Omental fat pad (tissue), 4 donors: ENCODE data around the gene SCFD1. TPM values are rescaled to one million over a fixed set of nuclear protein-coding genes. Genes with fewer than 3 reads are reported as not detected.

Source experiments
- ATAC-seq: fragments of 150-250 bp; one replicate; pipeline ENCODE4 v1.9.1; 2016; ENCODE audit warnings: mild to moderate bottlenecking, moderate library complexity; ENCODE audit not compliant: low FRiP score
- DNase-seq: peaks from one replicate; pipeline ENCODE4 v3.0.0-alpha.2; 2019; ENCODE audit warnings: low spot score
- total RNA-seq, 4 donors: library from RNA; depleted of rRNA; stranded (reverse); fragments of >200 nt; gene quantifications; one replicate each; pipeline ENCODE4 v1.1.0, GENCODE V29; 2016
- TF ChIP-seq, protein P1 (sequence below), 3 donors: fragments of 450-650 bp; IDR thresholded peaks; one replicate each; pipeline ENCODE4 v1.5.1; 2016 to 2017; ENCODE audit warnings: antibody characterized with exemption in 3 of 3, mild to moderate bottlenecking in 3 of 3, moderate library complexity in 2 of 3

Gene SCFD1
- total RNA-seq, 4 donors from 2014 or later, result 50.9 to 102 (median 54.8) TPM

DNA sequence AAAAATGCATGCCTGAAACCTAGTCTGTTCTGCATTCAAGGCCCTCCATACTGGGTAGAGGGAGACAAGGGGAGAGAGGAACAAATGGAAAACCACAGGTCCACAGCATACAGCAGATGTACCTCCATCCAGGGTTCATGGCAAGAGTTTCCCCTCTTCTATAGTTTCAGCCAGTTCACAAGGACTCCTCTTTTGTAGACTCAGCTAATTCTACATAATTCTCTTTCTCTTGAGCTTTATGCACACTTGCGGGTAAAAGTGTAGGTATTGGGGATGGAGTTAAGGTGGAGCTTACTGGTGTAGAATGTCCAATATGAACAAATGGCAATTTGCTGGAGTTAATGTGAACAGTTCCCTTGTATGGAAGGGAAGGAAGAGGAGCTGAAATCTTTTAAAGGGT, 39.7 kb upstream of the SCFD1 start:
- no peak for DNase-seq
- TF ChIP-seq, protein P1, sequence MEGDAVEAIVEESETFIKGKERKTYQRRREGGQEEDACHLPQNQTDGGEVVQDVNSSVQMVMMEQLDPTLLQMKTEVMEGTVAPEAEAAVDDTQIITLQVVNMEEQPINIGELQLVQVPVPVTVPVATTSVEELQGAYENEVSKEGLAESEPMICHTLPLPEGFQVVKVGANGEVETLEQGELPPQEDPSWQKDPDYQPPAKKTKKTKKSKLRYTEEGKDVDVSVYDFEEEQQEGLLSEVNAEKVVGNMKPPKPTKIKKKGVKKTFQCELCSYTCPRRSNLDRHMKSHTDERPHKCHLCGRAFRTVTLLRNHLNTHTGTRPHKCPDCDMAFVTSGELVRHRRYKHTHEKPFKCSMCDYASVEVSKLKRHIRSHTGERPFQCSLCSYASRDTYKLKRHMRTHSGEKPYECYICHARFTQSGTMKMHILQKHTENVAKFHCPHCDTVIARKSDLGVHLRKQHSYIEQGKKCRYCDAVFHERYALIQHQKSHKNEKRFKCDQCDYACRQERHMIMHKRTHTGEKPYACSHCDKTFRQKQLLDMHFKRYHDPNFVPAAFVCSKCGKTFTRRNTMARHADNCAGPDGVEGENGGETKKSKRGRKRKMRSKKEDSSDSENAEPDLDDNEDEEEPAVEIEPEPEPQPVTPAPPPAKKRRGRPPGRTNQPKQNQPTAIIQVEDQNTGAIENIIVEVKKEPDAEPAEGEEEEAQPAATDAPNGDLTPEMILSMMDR (IDR thresholded peaks at IDR 0.05), result no peak
- ATAC-seq, result no peak

DNA sequence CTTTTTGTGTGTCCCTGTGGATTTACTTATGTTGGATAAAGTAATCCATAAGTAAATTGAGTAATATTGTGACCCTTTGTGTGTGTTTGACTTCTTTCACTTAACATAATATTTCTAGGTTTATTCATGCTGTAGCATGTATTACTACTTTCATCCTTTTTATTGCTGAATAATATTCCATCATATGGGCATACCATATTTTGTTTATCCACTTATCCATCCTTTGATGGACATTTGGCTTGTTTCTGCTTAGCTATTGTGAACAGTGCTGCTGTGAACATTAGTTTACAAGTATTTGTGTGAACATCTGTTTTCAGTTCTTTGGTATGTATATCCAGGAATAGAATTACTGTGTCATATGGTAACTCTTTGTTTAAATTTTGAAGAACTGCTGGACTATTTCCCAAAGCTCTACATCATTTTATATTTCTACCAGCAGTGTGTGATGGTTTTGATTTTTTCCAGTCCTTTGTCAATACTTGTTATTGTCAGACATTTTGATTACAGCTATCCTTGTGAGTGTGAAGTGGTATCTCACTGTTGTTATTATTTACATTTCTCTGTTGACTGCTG, 38.0 kb upstream of the SCFD1 start:
- ATAC-seq, result no peak
- DNase-seq, result no peak
- TF ChIP-seq, protein P1 (IDR thresholded peaks at IDR 0.05), result no peak

DNA sequence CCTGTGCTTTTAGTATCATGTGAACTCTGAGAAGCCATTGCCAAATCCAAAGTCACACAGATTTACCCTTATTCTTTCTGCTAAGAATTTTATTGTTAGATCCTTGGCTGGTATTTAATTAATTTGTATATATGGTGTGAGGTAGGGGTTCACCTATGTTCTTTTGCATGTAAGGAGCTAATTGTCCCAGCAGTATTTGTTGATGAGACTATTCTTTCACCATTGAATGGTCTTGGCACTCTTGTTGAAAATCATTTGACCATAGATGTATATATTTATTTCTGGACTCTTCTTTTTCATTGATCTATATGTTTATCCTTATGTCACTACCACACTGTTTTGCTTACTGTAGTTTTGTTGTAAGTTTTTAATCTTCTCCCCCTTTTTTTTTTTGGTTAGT, 36.9 kb upstream of the SCFD1 start:
- no peak for DNase-seq
- ATAC-seq, result no peak

DNA sequence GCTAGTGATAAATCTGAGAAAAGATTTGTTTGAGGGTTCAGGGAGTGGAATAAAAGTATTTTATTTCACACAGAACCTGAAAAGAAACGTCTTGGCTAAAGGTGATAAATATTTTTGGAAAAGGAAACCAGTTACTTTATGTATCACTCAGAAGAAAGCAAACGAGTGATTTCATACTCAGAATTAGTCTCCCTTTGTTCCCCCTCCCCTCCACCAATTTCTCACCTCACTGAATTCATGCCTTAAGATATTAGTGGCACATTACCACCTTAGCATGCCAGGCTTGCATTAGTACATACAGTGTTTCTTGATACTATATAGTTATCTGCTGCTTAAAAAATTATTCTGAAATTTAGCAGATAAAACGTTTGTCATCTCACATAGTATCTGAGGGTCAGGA, 35.0 kb upstream of the SCFD1 start:
- TF ChIP-seq, protein P1 (IDR thresholded peaks at IDR 0.05), result no peak
- ATAC-seq, result no peak
- DNase-seq, result no peak

More for the DNA sequence above, 36.9 kb upstream of the SCFD1 start:
- TF ChIP-seq, protein P1 (IDR thresholded peaks at IDR 0.05), result no peak

DNA sequence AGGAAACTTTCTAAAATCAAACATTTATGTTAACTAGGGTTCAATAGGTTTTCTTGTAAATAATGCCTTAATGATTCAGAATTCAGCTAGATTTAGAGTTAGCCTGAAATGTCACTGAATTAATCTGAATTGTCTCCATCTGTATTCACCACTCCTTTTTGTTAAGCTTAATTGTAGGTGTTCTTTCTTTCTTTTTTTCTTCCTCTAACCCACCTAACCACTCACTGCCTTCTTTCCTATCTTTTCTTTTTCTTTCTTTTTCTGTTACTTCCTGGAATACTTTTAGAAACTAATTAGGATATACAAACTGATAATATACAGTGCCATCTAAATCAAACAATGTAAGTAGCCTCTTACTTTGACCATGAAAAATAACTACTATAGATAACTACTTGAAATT, 33.2 kb upstream of the SCFD1 start:
- no peak for ATAC-seq
- DNase-seq, result no peak
- TF ChIP-seq, protein P1 (IDR thresholded peaks at IDR 0.05), result no peak

DNA sequence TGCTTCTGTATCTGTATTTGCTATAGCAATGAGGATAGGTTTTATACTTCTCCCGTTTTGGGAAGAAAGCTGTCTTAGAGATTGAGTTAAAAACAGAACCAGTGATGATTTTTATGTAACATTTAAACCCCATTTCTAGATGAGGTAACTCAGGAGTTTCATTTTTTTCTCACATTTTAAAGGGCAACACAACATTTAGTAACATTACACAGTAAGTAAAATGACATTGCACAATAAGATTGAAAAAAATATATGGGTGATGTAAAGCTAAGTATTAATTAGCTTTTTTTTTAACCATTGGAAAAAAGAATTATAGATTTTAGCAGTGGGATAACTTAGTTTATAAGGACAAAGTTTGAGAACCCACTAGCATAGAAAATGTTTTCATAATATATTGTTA, 25.2 kb upstream of the SCFD1 start:
- TF ChIP-seq, protein P1 (IDR thresholded peaks at IDR 0.05), result no peak
- DNase-seq (no peak), ATAC-seq (no peak)

DNA sequence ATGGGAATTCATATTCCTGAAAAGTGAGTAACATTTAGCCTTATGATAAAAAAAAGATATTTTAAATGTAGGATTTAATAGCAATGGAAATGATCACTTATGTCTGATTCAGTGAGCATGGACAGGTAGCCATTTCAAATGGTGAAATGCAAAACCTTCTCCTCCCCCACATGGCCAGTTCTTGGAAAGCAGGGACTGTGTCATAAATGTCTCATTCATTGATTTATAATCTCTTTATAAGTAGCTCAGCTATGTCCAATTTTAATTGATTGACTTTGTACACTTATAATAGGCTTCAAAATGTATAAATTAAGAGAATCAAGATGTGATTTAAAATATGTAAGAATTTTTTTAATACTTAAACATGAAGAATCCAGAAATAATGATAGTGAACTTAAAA, 24.6 kb upstream of the SCFD1 start:
- no peak for ATAC-seq
- TF ChIP-seq, protein P1 (IDR thresholded peaks at IDR 0.05), result no peak
- DNase-seq, result no peak
